ENCODE results near the gene PERM1. TPM values are rescaled to one million over a fixed set of nuclear protein-coding genes. Genes with fewer than 3 reads are reported as not detected.

Gene PERM1
- total RNA-seq, 1 experiment from 2014 or later: 0.18 TPM

GRCh38 chr1:944341-945325, 37.3 kb downstream of the PERM1 start:
- H3K4me1 Mint-ChIP-seq (ENCODE audit: low read depth, unreplicated experiment): no peaks in the 10 kb centered on the region
- Histone ChIP-seq H3K36me3 (ENCODE audit: control insufficient read depth, insufficient read depth, low read length) (no peaks in the 10 kb centered on the region; the same call in none of the 2 replicates), H3K9me3 (no peaks in the 10 kb centered on the region), H3K27me3 (replicated peaks; ENCODE audit: control insufficient read depth, insufficient read depth, low read length) (peaks cover 4% of the 10 kb centered on the region; the same call in 1 of the 2 replicates), H3K4me1 (peaks cover 20% of the 10 kb centered on the region), H3K4me3 (ENCODE audit: low read depth, low read length) (no peak overlapping the region)
- TSS peak; percentile 74 for BruUV-seq (replicated peaks)
- DNase-seq: no peak
- no peaks in the 10 kb centered on the region for H3K9me3 Mint-ChIP-seq (ENCODE audit: unreplicated experiment)
- POLR2A ChIA-PET: no interaction called here
- H3K27ac Mint-ChIP-seq (ENCODE audit: unreplicated experiment): no peak overlapping the region
- no peak for TF ChIP-seq CTCF (IDR thresholded peaks at IDR 0.05; ENCODE audit: insufficient read depth in 1 of 2, low read depth in 1 of 2, low read length in 1 of 2, severe bottlenecking in 1 of 2, unreplicated experiment in 1 of 2)
- intact Hi-C loops (cut with micrococcal nuclease; ENCODE audit: unreplicated experiment): no loop called here
- CTCF ChIA-PET: no interaction called here
- H3K4me3 Mint-ChIP-seq (ENCODE audit: unreplicated experiment): no peak overlapping the region
- peaks cover 37% of the 10 kb centered on the region for H3K36me3 Mint-ChIP-seq (ENCODE audit: insufficient read depth, unreplicated experiment)
- H3K27me3 Mint-ChIP-seq (ENCODE audit: insufficient read depth, unreplicated experiment): peaks cover 3% of the 10 kb centered on the region

- H3K27me3 Mint-ChIP-seq (ENCODE audit: insufficient read depth, unreplicated experiment): peaks cover 3% of the 10 kb centered on the region
- H3K36me3 Mint-ChIP-seq (ENCODE audit: insufficient read depth, unreplicated experiment): peaks cover 29% of the 10 kb centered on the region
- H3K4me1 Mint-ChIP-seq (ENCODE audit: low read depth, unreplicated experiment): no peaks in the 10 kb centered on the region
- CTCF ChIA-PET: interaction anchor here (0.6 kb wide), 1 partner anchor 10 kb away, joined by 6 read pairs; no protein-coding TSS in a partner anchor
- Histone ChIP-seq H3K4me1 (peaks cover 20% of the 10 kb centered on the region), H3K27me3 (replicated peaks; ENCODE audit: control insufficient read depth, insufficient read depth, low read length) (peaks cover 4% of the 10 kb centered on the region; the same call in 1 of the 2 replicates), H3K4me3 (ENCODE audit: low read depth, low read length) (no peak overlapping the region), H3K36me3 (ENCODE audit: control insufficient read depth, insufficient read depth, low read length) (no peaks in the 10 kb centered on the region; the same call in none of the 2 replicates), H3K9me3 (no peaks in the 10 kb centered on the region)
- intact Hi-C loops (cut with micrococcal nuclease; ENCODE audit: unreplicated experiment): no loop called here
- no peaks in the 10 kb centered on the region for H3K9me3 Mint-ChIP-seq (ENCODE audit: unreplicated experiment)
- DNase-seq: no peak
- H3K27ac Mint-ChIP-seq (ENCODE audit: unreplicated experiment): no peak overlapping the region
- POLR2A ChIA-PET: no interaction called here
- H3K4me3 Mint-ChIP-seq (ENCODE audit: unreplicated experiment): no peak overlapping the region
- BruUV-seq (replicated peaks): no TSS peak
- no peak for TF ChIP-seq CTCF (IDR thresholded peaks at IDR 0.05; ENCODE audit: insufficient read depth in 1 of 2, low read depth in 1 of 2, low read length in 1 of 2, severe bottlenecking in 1 of 2, unreplicated experiment in 1 of 2)
These were observed 38.1 kb downstream of the PERM1 start for GRCh38 chr1:943545-944340.

- Mint-ChIP-seq H3K4me1 (ENCODE audit: low read depth, unreplicated experiment) (no peaks in the 10 kb centered on the region), H3K27ac (ENCODE audit: unreplicated experiment) (no peak overlapping the region), H3K36me3 (ENCODE audit: insufficient read depth, unreplicated experiment) (peaks cover 28% of the 10 kb centered on the region), H3K4me3 (ENCODE audit: unreplicated experiment) (no peak overlapping the region), H3K27me3 (ENCODE audit: insufficient read depth, unreplicated experiment) (peaks cover 3% of the 10 kb centered on the region), H3K9me3 (ENCODE audit: unreplicated experiment) (no peaks in the 10 kb centered on the region)
- ChIA-PET CTCF (interaction anchor here (0.5 to 1.4 kb wide), 5 partner anchors 8 to 38 kb away, joined by 3 to 6 read pairs (median 4); no protein-coding TSS in a partner anchor), POLR2A (no interaction called here)
- no peak overlapping the region for H3K4me3 ChIP-seq (ENCODE audit: low read depth, low read length)
- BruUV-seq (replicated peaks): no TSS peak
- peaks cover 20% of the 10 kb centered on the region for H3K4me1 ChIP-seq
- no peaks in the 10 kb centered on the region for H3K9me3 ChIP-seq
- intact Hi-C loops (cut with micrococcal nuclease; ENCODE audit: unreplicated experiment): no loop called here
- peaks cover 4% of the 10 kb centered on the region; the same call in 1 of the 2 replicates for H3K27me3 ChIP-seq (replicated peaks; ENCODE audit: control insufficient read depth, insufficient read depth, low read length)
- DNase-seq: no peak
- H3K36me3 ChIP-seq (ENCODE audit: control insufficient read depth, insufficient read depth, low read length): no peaks in the 10 kb centered on the region; the same call in 1 of the 2 replicates
- no peak for TF ChIP-seq CTCF (IDR thresholded peaks at IDR 0.05; ENCODE audit: insufficient read depth in 1 of 2, low read depth in 1 of 2, low read length in 1 of 2, severe bottlenecking in 1 of 2, unreplicated experiment in 1 of 2)
These were observed 38.9 kb downstream of the PERM1 start for GRCh38 chr1:942864-943533.
